GM21390 (cell line): ENCODE measurements around the gene MRPL58.
"Not testable (repeated sequence)": the region's sequence is repeated elsewhere in the genome, so short reads cannot be mapped to it uniquely, and the experiment has no call there.

Experiments used
- ATAC-seq: cut with Tn5 transposase; IDR thresholded peaks from one replicate; pipeline ENCODE4 v1.9.1; 2021; ENCODE audit not compliant: unreplicated experiment

MRPL58 gene

DNA sequence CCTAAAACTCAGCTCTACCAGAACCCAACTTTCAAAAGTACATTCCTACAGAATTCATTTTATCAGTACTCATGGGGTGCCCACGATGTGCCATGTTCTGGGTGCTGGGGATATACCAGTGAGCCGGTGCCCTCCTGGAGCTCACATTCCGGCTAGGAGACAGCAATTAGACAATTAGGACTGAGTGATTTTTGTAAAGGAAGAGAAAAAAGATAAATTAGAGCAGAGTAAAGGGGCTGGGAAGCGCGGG, 449 bp upstream of the MRPL58 start:
- no peak for ATAC-seq

DNA sequence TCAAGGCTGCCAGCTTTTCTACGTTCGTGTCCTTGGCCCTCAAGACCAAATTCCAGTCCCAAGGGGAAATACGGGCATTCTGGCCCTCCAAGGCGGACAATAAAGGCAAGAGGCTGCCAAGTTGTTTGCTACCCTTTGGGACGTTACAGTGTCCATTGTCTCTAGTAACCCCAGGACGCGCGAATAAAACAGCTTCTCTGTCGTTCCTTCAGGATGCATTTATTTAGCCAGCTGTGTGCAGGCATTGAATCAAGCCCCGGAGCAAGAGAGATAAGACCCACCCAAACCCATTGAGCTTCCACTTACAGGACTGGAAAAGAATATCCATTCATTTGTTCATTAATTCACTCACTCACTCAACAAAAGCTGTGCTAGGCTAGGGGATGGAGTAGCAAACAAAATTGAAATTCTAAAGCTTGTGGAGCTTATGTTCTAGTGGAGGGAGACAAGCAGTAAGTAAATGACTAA, 656 bp downstream of the MRPL58 start:
- no peak for ATAC-seq

DNA sequence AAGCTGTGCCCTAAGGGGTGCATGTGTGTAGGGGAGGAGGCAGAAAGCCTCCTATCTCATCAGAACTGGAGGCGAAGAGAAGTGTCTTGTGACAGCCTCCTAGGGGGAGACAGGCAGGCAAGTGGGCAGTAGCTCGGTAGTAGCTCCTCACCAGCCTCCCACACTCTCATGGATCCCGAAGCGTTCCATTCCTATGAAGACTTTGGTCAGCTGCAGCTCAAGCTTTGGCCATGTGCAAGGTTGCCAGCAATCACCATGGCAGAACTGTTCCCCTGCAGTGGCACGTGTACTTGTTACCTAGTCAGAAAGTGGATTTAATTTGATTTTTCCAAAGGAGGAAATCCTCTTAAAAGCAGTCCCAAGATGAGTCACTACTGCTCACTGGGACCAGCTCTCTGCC, 6.7 kb downstream of the MRPL58 start:
- no peak for ATAC-seq

DNA sequence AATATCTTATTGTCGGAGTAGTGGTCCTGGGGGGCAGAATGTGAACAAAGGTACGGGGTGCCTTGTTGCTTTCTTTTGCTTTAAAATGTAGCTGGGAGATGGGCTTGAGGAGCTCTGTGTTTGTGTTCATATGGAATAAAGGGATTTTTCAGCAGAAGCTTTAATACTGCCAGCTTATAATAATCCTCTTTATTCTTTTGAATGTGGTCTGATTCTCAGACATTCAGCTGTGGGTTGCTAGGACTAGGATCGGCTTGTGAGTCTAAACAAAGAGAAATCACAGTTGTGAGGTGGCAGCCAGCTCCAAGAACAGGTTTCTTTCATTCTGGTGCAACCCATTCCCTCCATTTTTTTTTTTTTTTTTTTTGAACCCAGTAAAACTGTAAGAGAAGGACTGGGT, 7.2 kb downstream of the MRPL58 start:
- ATAC-seq: no peak

DNA sequence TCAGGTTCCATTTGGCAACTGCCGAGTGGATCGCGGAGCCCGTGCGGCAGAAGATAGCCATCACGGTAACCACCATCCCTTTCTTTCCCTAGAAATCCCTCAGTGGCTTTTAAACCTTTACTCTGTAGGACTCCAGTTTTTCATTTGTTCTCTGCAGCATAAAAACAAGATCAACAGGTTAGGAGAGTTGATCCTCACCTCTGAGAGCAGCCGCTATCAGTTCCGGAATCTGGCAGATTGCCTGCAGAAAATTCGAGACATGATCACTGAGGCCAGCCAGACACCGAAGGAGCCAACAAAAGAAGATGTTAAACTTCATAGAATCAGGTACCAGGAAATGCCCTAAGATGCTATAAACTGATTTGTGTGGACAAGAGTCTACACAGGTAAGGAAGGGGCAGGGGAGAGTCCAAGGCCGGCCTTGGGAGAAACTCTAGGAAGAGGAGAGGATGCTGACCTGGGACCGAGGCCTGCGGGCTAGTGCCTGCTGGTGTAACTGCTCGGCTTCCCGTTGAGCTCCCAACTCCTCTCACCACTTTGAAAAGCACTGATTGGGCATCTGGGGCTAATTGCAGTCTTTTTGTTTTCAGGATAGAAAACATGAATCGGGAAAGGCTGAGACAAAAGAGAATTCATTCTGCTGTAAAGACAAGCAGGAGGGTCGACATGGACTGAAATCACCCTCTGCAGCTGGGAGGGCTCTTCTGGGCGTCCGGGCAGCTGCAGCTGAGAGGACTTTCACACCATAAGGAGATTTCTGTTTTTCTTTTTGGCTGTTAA, 8.1 kb downstream of the MRPL58 start:
- ATAC-seq: no peak

DNA sequence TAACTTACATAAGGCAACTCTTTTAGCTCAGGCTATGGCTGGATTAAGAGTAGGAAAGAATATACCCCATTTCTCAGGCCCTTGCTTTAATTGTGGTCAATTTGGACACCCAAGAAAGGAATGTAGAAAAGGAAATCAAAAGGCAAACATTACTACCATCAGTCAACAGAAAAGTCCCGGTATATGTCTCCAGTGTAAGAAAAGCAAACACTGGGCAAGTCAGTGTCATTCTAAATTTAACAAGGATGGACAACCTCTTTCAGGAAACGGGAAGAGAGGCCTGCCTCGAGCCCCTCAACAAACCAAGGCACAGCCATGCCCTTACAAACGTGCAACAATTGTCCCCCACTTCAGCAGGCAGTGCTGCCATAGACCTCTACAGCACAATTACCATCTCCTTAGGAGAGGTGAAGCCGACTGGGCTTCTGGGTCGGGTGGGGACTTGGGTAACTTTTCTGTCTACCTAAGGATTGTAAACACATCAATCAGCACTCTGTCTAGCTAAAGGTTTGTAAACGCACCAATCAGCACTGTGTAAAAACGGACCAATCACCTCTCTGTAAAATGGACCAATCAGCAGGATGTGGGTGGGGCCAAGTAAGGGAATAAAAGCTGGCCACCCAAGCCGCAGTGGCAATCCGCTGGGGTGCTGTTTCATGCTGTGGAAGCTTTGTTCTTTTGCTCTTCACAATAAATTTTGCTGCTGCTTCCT, 12.4 kb downstream of the MRPL58 start:
- no peak for ATAC-seq

DNA sequence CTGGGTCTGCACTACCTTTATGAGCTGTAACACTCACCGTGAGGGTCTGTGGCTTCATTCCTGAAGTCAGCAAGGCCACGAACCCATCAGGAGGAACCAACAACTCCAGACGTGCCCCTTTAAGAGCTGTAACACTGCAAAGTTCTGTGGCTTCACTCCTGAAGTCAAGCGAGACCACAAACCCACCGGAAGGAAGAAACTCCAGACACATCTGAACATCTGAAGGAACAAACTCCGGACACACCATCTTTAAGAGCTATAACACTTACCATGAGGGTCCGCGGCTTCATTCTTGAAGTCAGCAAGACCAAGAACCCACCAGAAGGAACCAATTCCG, 12.9 kb downstream of the MRPL58 start:
- ATAC-seq: not testable (repeated sequence)

DNA sequence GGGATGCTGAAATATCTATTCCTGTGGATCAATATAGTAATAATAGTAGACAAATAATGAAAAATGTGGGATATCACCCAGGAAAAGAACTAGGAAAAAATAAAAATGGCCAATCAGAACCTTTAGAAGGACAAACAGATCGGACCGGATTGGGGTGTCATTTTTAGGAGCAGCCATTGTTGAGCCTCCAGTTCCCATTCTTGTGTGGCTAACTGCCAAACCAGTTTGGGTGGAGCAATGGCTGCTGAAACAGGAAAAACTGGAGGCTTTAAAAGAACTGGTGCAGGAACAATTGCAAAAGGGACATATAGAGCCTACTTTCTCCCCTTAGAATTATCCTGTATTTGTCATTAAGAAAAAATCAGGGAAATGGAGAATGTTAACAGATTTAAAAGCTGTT, 14.2 kb downstream of the MRPL58 start:
- ATAC-seq: not testable (repeated sequence)

DNA sequence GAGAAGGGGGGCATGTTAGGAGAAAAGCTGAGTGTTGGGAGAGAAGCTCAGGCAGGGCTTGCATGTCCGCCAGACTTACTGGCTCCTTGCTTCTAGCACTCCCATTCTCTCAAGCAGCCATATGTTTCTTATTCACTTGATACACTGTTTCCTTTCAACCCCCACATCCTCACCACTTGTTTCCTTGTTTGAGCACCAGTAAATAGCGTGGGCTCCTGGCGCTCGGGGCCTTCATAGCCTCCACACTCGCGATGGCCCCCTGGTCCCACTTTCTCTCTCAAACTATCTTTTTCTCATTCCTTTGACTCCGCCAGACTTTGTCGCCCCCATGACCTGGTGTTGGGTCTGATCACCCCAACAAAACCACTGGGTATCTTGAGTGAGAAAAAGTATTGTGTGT, 17.7 kb downstream of the MRPL58 start:
- no peak for ATAC-seq

DNA sequence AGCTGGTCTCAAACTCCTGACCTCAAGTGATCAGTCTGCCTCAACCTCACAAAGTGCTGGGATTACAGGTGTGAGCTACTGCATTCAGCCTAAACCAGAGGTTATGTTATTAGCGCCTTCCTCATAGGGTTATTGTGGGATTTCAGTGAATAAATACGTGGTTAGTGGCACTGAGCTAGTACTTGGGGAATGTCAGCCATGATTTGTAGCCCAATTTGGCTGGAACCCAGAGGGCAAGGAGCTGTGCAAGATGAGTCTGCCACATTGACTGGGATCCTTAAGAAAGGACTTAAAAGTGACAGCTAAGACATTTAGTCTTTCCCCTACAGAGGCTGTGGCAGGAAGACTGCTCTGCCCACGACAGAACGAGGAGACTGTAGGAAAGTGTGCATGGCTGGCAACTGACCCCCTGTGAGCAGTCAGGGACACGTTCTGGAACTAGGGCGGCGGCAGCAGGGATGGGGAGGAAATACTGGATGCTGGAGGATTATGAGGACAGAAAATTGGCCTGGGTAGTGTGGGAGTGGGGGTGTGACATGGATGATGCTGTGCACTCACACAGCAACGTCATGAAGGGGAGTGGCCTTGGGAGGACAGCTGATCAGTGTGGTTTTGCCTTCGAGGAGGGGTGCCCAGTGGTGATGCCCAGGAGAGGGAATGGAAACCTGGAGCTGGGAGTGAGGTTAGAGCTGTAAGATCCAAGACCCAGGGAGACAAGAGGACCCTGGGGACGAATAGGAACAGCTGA, 19.7 kb downstream of the MRPL58 start:
- ATAC-seq: no peak

DNA sequence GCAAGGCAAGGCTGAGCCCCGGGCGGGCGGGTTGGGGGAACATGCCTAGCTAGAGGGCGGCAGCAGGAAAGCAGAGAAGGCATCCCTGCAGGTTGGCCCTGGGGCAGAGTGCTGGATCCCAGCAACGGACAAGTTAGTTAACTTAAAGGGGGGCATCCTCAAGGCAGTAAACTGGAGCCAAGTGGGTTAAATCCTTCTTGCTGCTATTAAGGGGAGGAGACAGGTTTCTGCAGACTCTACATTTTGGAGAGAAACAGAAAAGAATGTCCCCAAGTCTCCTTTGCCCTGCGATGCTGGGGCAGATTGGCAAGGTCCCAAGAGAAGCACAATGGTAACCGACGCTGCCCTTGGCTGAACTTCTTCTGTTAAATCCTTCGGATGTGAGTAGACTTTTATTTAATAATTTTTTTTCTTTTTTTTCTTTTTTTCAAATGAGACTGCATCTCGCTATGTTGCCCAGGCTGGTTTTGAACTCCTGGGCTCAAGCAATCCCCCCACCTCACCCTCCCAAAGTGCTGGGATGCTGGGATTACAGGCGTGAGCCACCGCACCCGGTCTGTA, 20.3 kb downstream of the MRPL58 start:
- ATAC-seq: no peak

DNA sequence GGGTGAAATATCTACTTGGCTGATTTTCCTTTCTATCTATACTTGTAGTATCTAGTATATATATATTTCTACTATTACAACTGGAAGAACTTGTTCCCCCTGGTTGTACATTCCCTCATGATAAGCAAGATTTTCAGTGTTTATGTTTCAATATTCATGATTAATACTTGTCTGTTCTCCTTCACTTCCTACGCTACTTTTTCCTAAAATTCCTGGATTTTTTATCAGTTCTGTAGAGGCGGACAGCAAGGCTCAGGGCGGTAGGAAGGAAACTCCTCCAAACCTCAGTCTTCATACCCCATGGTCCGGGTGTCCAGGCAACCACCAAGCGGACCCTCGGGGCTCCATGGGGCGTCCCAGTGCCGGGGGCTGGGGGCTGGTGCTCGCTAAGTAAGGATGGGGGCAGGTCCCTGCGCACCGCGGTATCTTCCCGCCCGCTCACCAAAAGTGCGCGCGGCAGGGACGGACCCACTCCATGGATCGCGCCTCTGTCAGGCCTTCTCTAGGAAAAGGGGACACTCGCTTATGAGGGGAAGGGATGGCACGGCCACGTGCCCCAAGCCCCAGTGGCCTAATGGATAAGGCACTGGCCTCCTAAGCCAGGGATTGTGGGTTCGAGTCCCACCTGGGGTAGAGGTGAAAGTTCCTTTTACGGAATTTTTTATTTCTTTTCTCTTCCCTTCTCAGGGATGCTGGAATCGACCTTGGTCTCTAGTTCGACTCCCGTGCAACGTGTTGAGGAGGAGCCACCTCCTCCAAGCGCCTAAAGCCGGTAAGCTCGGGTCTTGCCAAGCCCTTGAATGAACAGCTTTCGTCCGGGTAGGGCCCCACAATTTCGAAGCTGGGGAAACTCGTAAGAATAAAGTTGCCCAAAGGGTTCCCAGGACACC, 21.1 kb downstream of the MRPL58 start:
- peak; percentile 41 for ATAC-seq

DNA sequence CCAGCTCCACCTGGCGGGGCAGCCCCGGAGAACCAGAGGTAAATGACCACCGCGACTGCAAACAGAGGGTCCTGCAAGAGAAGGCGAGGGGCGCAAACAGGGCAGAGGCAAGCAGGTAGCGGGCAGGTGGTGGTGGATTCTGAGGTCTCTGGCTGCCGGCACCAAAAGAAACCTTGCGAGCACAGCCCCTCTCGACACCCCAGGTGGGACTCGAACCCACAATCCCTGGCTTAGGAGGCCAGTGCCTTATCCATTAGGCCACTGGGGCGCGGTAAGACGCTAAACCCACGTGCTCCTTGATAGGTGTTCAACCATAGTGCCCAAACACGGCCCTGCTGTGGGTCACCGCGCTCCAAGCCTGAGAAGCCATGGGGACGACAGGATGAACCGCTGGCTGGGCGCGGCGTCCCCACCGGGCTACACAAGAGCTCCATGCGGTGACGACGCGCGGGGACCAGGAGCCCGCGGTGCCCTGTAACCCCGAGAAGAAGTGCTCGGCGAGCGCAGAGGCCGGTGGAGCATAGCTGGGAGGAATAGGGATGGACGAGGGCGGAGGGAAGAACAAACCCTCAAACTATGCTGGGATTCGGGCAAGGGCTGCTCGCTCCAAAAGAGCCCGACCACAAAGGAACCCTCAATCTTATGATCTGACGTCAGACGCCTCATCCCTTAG, 21.9 kb downstream of the MRPL58 start:
- ATAC-seq: peak; percentile 50

DNA sequence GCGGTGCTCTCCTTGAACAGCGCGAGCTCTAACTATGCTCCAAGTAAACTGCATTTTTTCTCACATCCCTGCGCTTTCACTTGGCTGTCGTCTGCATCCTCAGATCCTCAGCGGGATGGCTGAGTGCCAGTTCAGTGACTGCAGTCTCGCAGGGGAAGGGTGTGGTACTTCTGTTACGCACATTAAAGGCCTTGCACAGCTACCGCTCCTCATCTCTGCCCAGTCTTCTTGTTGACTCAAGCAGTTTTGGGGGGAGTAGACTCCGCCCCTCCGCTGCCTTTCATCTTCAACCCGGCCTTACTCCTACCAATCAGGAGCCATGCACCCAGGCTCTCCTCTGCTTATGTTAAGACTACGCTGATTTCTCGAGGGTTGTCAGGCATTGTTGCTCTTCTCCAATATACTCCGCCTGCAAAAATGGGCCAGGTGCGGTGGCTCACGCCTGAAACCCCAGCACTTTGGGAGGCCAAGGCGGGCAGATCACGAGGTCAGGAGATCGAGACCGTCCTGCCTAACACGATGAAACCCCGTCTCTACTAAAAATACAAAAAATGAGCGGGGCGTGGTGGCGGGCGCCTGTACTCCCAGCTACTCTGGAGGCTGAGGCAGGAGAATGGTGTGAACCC, 24.3 kb downstream of the MRPL58 start:
- no peak for ATAC-seq

DNA sequence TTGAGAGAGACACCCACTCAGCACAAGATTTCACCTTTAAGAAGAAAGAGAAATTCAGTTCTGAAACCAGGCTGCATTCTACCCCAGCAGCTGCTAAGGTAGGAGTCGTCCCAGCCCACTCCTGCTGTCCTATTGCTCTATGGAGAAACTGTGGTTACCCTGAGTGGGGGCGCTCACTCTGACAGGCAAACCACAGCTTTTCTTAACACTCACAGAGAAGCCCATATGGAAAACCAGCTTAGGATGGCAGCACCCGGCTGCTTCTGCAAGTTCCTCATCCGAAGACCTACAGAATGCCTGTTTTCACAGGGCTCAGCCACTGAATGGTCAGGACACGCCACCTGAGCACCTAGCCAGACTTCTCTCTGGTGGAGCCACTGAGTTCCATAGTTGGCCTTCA, 26.8 kb downstream of the MRPL58 start:
- ATAC-seq: no peak

DNA sequence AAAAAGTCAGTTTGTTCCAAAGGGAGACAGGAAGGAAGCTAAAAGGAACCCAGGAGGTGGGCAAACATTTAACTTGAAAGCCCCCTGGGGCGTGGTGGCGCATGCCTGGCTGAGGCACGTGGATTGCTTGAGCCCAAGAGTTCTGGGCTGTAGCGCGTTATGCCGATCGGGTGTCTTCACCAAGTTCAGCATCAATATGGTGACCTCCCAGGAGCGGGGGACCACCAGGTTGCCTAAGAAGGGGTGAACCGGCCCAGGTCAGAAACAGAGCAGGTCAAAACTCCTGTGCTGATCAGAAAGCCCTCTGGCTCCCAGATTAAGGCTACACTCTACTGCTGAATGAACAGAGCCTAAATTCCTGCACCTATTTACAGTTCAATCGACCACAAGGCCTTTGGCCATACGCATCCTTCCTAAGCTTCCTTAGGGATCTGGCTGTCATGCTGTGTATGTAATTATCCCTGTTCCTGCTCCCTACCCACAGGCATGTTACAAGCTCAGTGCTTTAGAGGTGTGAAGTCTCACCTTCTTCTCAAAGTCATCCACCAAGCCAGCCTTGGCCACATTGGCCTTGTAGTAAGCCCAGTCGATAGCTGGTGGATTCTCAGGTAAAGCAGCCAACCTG, 29.3 kb downstream of the MRPL58 start:
- ATAC-seq: no peak

DNA sequence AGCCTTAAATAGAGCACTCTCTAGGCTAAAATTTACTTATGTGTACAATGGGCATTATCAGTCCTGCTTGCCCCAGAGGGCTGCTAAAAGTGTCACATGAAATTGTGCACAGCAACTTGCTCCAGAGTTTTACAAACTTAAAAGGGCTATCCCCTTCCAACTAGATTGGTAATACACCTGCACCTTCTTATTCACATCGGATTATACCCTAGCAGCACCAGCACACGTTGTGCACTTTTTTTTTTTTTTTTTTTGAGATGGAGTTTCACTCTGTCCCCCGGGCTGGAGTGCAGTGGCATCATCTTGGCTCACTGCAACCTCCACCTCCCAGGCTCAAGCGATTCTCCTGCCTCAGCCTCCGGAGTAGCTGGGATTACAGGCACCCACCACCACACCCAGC, 31.3 kb downstream of the MRPL58 start:
- not testable (repeated sequence) for ATAC-seq

DNA sequence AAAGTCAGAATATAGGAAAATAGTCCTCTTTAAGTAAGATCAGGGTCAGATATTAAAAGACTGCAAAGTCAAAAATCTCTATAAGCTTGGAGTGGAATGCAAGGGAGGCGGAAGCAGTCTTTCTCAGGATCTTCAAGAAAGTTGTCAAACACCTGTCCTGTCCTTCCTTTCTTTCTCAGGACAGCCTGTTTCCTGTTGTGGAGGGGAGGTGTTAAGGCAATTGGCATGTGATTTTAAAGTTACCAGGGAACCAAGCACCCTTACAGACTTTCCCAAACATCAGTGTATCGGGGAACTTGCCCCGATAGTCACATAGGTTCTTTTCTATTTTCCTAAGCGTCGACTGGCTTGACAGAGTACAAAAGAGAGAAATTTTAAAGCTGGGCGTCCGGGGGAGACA, 32.2 kb downstream of the MRPL58 start:
- no peak for ATAC-seq

DNA sequence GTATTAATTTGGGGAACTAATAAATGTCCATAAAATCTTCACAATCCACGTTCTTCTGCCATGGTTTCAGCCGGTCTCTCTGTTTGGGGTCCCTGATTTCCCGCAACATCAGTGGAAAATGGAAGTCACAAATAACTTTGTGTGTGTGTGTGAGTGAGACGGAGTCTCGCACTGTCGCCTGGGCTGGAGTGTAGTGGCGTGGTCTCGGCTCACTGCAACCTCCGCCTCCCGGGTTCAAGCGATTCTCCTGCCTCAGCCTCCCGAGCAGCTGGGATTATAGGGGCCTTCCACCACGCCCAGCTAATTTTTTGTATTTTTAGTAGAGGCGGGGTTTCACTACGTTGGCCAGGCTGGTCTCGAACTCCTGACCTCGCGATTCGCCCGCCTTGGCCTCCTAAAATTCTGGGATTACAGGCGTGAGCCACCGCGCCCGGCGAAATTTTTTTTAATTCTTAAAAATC, 33.5 kb downstream of the MRPL58 start:
- ATAC-seq: not testable (repeated sequence)
